BE2C (cell line): ENCODE measurements around the gene EEF1B2.
"Not testable (repeated sequence)": the region's sequence is repeated elsewhere in the genome, so short reads cannot be mapped to it uniquely, and the experiment has no call there.

Source experiments
- DNase-seq: peaks from one replicate; pipeline ENCODE4 v3.0.0-alpha.2; 2020
- H3K27me3 ChIP-seq: fragments of 250-450 bp; sonication (Bioruptor Pico); 2 replicates; pipeline ENCODE4 v1.5.1; 2020; ENCODE audit warnings: mild to moderate bottlenecking
- H3K36me3 ChIP-seq: fragments of 250-450 bp; sonication (Bioruptor Pico); 2 replicates; pipeline ENCODE4 v1.5.1; 2020; ENCODE audit warnings: mild to moderate bottlenecking
- H3K4me1 ChIP-seq: fragments of 250-450 bp; sonication (Bioruptor Pico); 2 replicates; pipeline ENCODE4 v1.5.1; 2020
- H3K4me3 ChIP-seq: 2 replicates; pipeline ENCODE4 v1.5.1; 2011; ENCODE audit warnings: low read depth, low read length
- H3K9me3 ChIP-seq: fragments of 250-450 bp; sonication (Bioruptor Pico); 2 replicates; pipeline ENCODE4 v1.5.1; 2020
- TF ChIP-seq, protein P1 (sequence below): IDR thresholded peaks from 2 replicates; pipeline ENCODE4 v1.5.1; 2012; ENCODE audit warnings: mild to moderate bottlenecking, low read depth, low read length

The EEF1B2 gene

DNA sequence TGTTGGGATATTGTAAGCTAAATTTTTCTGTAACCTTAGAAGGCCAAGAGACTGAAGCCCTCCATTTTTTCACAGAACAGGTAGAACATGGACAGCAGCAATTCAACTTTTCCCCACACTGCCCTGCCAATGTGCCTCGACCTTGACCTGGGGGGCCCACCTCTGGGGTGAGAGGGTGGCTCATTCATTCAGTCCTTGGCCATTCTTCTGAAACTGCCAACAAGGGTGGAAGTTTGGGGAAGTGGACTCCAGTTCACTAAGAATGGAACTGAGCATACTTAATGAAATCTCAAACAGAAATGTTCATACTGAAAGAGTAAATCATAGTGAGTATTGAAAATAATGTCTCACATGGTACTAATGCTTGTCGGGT lies 1.1 kb downstream of the EEF1B2 start:
- no peak for DNase-seq
- Histone ChIP-seq H3K9me3 (no peaks in the 10 kb centered on the region), H3K4me1 (no peaks in the 10 kb centered on the region), H3K4me3 (peak overlapping the region; percentile 96), H3K27me3 (no peaks in the 10 kb centered on the region), H3K36me3 (peaks cover 58% of the 10 kb centered on the region)
- TF ChIP-seq, protein P1, sequence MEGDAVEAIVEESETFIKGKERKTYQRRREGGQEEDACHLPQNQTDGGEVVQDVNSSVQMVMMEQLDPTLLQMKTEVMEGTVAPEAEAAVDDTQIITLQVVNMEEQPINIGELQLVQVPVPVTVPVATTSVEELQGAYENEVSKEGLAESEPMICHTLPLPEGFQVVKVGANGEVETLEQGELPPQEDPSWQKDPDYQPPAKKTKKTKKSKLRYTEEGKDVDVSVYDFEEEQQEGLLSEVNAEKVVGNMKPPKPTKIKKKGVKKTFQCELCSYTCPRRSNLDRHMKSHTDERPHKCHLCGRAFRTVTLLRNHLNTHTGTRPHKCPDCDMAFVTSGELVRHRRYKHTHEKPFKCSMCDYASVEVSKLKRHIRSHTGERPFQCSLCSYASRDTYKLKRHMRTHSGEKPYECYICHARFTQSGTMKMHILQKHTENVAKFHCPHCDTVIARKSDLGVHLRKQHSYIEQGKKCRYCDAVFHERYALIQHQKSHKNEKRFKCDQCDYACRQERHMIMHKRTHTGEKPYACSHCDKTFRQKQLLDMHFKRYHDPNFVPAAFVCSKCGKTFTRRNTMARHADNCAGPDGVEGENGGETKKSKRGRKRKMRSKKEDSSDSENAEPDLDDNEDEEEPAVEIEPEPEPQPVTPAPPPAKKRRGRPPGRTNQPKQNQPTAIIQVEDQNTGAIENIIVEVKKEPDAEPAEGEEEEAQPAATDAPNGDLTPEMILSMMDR, result no peak

DNA sequence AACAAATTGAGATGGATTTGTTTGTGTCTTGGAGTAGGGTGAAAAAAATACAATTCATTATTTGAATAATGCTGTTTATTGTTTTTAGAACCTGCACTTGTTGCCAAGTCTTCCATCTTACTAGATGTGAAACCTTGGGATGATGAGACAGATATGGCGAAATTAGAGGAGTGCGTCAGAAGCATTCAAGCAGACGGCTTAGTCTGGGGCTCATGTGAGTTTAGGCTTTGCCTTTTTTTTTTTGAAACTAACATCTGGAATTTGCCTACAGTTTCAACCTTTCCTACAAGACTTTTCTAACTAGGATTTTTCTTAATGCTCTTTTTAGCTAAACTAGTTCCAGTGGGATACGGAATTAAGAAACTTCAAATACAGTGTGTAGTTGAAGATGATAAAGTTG lies 2.7 kb downstream of the EEF1B2 start:
- H3K4me3 ChIP-seq, H3K27me3 ChIP-seq, H3K4me1 ChIP-seq, DNase-seq, H3K9me3 ChIP-seq: not testable (repeated sequence)
- peaks cover 51% of the 10 kb centered on the region for H3K36me3 ChIP-seq

DNA sequence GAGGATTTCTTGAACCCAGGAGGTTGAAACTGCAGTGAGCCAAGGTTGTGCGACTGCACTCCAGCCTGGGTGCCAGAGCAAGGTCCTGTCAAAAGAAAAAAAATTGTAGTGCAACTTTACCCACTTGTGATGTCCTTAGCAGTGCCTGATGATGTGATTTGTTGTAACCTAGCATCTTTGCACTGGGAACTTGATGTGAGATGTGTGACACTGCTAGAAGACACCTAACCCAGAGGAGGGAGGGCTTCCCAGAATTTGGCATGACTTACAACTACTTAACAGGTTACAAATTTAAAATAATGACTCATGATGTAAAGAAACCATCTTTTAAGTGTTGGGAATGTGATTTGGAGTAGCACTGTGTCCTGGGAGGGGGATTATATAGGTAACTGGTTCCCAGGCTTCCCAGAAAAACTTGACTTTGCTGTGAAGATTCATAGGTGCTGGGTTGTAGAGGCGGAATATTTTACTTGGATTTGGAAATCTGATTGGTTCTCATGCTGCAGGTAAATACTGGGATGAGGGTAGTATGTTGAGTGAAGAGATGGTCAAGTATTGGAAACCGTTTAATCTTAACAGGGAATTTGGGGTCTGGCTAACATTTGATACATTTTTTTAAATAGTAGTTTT lies 3.7 kb downstream of the EEF1B2 start:
- Histone ChIP-seq H3K27me3 (no peaks in the 10 kb centered on the region), H3K4me1 (no peaks in the 10 kb centered on the region), H3K4me3 (no peak overlapping the region), H3K9me3 (no peaks in the 10 kb centered on the region), H3K36me3 (peaks cover 50% of the 10 kb centered on the region)
- no peak for DNase-seq
- TF ChIP-seq, protein P1, result no peak

DNA sequence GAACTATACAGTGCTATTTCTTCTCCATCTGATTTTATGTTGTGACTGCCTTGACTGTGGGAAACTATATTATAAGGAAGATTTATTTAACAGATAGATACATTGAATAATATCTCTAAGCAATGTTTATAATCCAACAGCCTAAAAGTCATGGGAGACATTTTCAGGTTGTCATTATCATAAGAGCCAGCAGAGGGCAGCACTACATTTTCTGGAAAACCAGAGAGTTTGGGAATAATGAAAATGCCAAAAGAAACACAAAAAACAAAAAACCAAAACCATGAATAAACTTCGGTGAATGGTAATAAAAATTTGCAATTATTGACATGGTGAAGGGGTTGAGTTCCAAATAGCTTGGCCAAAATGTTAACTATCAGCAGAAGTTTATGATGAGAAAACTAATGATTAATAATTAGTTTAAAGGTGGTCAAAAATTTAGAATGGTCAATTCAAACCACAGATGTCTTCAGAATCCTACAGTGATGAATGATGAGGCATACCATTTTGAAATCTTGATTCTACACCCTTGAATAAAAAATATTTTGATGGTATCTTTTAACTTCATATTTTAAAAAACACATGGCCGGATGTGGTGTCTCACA lies 4.7 kb downstream of the EEF1B2 start:
- no peaks in the 10 kb centered on the region for H3K9me3 ChIP-seq
- H3K4me3 ChIP-seq, result no peak overlapping the region
- TF ChIP-seq, protein P1, result peak; percentile 78
- H3K4me1 ChIP-seq, result no peaks in the 10 kb centered on the region
- no peaks in the 10 kb centered on the region for H3K27me3 ChIP-seq
- H3K36me3 ChIP-seq, result peaks cover 50% of the 10 kb centered on the region
- DNase-seq, result peak; percentile 28

DNA sequence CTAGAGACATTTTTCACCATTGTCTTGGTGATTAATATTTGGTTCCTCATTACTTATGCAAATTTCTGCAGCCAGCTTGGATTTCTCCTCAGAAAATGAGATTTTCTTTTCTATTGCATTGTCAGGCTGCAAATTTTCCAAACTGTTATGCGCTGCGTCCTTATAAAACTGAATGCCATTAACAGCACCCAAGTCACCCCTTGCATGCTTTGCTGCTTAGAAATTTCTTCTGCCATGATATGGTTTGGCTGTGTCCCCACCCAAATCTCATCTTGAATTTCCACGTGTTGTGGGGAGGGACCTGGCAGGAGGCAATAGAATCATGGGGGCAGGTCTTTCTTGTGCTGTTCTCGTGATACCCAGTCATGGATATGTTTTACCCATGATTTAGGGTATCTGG lies 8.5 kb downstream of the EEF1B2 start:
- not testable (repeated sequence) for H3K4me3 ChIP-seq, H3K4me1 ChIP-seq, H3K27me3 ChIP-seq, H3K9me3 ChIP-seq, DNase-seq
- peaks cover 18% of the 10 kb centered on the region for H3K36me3 ChIP-seq

DNA sequence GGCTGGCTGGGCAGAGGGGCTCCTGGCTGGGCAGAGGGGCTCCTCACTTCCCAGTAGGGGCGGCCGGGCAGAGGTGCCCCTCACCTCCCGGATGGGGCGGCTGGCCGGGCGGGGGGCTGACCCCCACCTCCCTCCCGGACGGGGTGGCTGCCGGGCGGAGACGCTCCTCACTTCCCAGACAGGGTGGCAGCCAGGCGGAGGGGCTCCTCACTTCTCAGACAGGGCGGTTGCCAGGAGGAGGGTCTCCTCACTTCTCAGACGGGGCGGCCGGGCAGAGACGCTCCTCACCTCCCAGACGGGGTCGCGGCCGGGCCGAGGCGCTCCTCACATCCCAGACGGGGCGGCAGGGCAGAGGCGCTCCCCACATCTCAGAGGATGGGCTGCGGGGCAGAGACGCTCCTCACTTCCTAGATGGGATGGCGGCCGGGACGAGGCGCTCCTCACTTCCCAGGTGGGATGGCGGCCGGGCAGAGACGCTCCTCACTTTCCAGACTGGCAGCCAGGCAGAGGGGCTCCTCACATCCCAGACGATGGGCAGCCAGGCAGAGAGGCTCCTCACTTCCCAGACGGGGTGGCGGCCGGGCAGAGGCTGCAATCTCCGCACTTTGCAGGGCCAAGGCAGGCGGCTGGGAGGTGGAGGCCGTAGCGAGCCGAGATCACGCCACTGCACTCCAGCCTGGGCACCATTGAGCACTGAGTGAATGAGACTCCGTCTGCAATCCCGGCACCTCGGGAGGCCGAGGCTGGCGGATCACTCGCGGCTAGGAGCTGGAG lies 12.1 kb downstream of the EEF1B2 start:
- H3K9me3 ChIP-seq, H3K27me3 ChIP-seq, DNase-seq, H3K4me3 ChIP-seq, H3K36me3 ChIP-seq, H3K4me1 ChIP-seq: not testable (repeated sequence)

DNA sequence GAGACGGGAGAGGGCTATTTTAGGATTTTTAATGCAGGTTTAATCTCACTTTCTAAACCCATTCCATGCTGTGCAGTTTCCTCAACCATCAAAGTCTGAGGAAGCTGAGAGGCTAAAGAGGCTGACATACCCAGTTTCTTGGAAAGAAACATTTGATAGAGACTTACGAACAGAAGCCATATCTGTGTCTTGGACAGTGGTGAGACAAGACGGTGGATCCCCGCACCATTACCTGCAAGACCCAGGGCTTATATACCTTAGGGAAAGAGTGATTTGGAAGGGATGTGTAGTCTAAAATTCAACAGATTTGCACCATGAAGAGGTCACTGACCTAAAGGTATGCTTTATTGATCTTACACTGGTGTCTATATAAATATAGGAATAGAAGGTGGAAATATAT lies 13.5 kb downstream of the EEF1B2 start:
- Histone ChIP-seq H3K27me3 (no peaks in the 10 kb centered on the region), H3K4me1 (no peaks in the 10 kb centered on the region), H3K36me3 (no peaks in the 10 kb centered on the region), H3K9me3 (no peaks in the 10 kb centered on the region), H3K4me3 (no peak overlapping the region)
- TF ChIP-seq, protein P1, result no peak
- no peak for DNase-seq
